ENCODE data around the gene BNIP3.

DNA sequence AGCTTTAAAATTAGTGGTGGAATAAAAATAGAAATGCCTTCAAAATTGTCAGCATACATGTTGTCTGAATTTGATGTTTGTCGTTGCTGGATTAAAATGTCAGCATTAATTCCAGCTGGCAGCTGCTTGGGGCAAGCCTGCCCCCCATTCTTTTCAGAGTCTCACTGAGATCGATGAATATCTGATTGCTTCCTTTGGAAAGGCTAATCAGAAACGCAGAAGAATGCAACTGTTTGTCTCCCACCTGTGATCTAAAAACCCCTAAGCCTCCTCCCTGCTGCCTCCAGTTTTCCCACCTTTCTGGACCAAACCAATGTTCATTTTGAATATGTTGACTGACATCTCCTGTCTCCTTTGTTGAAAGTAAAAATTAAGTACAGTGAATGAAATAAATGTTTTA lies 27.9 kb upstream of the BNIP3 start:
- no peak for TF ChIP-seq EZH2 (IDR thresholded peaks at IDR 0.05; ENCODE audit: borderline replicate concordance, low read depth, low read length, poor library complexity, severe bottlenecking)
- TF ChIP-seq CTCF (conservative IDR thresholded peaks at IDR 0.05; ENCODE audit: low read depth, low read length), result no peak

Data from A673 (cell line).